Measurements from ENCODE around the gene P2RY6. TPM values are rescaled to one million over a fixed set of nuclear protein-coding genes. Genes with fewer than 3 reads are reported as not detected.

P2RY6 gene
- total RNA-seq, 1 experiment from 2014 or later: not detected

- Histone ChIP-seq H2BK15ac (ENCODE audit: low read depth, low read length) (no peak overlapping the region), H3K4ac (ENCODE audit: low read depth, low read length) (no peak overlapping the region), H3K9ac (ENCODE audit: extremely low read depth, insufficient read length, low read length) (no peak overlapping the region), H2BK12ac (ENCODE audit: insufficient read length, low read depth, low read length) (no peak overlapping the region), H3K79me1 (ENCODE audit: insufficient read depth, low read depth, low read length, poor library complexity, severe bottlenecking) (no peaks in the 10 kb centered on the region), H2BK5ac (ENCODE audit: insufficient read length, low read length) (no peak overlapping the region), H4K91ac (ENCODE audit: insufficient read length, low read depth, low read length) (no peak overlapping the region), H2BK120ac (ENCODE audit: low read depth, low read length, poor library complexity, severe bottlenecking) (no peak overlapping the region), H4K5ac (ENCODE audit: insufficient read length, low read depth, low read length) (no peak overlapping the region), H3T11ph (ENCODE audit: low read length) (no peak overlapping the region), H2BK20ac (ENCODE audit: low read depth, low read length, poor library complexity, severe bottlenecking) (no peak overlapping the region), H3K56ac (ENCODE audit: insufficient read length, low read depth, low read length) (no peak overlapping the region), H3K14ac (ENCODE audit: insufficient read depth, low read length) (no peak overlapping the region), H3K27ac (ENCODE audit: insufficient read length, low read depth, low read length) (no peak overlapping the region), H3K23me2 (ENCODE audit: insufficient read length, low read depth, low read length, poor library complexity, severe bottlenecking) (no peaks in the 10 kb centered on the region), H2AFZ (ENCODE audit: low read length) (no peak overlapping the region), H3K23ac (ENCODE audit: insufficient read length, low read depth, low read length) (no peak overlapping the region), H3K27me3 (ENCODE audit: insufficient read depth, low read length) (no peaks in the 10 kb centered on the region; the same call in 1 of the 2 replicates), H3K18ac (ENCODE audit: insufficient read length, low read depth, low read length) (no peak overlapping the region), H4K20me1 (ENCODE audit: control insufficient read depth, insufficient read depth, insufficient read length) (no peaks in the 10 kb centered on the region), H3K9me3 (ENCODE audit: control insufficient read depth, low read depth, low read length) (no peaks in the 10 kb centered on the region), H2AK5ac (ENCODE audit: insufficient read length, low read length) (no peak overlapping the region), H3K4me2 (ENCODE audit: insufficient read depth, insufficient read length, low read length) (no peak overlapping the region), H3K4me1 (ENCODE audit: insufficient read depth, low read length) (no peaks in the 10 kb centered on the region), H3K79me2 (ENCODE audit: insufficient read depth, low read length) (no peaks in the 10 kb centered on the region), H4K8ac (replicated peaks; ENCODE audit: insufficient read length, low read depth, low read length) (no peak overlapping the region)
- WGBS (ENCODE audit: extremely low coverage, insufficient read length, low lambda C conversion rate): no CpG with 5 or more reads among the region's 3 CpGs
- TF ChIP-seq CTCF (conservative IDR thresholded peaks at IDR 0.05): no peak
- no peaks in the 10 kb centered on the region for H3K36me3 Mint-ChIP-seq (ENCODE audit: insufficient read depth in 1 of 3, low read depth in 3 of 3)
- H3K4me3 Mint-ChIP-seq: no peak overlapping the region
- H3K9me3 Mint-ChIP-seq: no peaks in the 10 kb centered on the region
- DNase-seq: no peak
- H3K4me1 Mint-ChIP-seq: peaks cover 13 to 18% of the 10 kb centered on the region in 2 experiments
- no peak overlapping the region for H3K27ac Mint-ChIP-seq
- H3K27me3 Mint-ChIP-seq (ENCODE audit: low read depth): peaks cover 64% of the 10 kb centered on the region
Measured at GRCh38 chr11:73291196-73291595, 19.1 kb downstream of the P2RY6 start.

Data from H9 (cell line).